Activated naive CD8-positive, alpha-beta T cell (primary cell): ENCODE measurements around the gene LHFPL2.

Experiments
- H3K27ac Mint-ChIP-seq: one replicate; pipeline ENCODE4 v1.8.0; 2021; ENCODE audit warnings: mixed read lengths
- H3K27me3 Mint-ChIP-seq: one replicate; pipeline ENCODE4 v1.8.0; 2021; ENCODE audit warnings: mixed read lengths
- H3K36me3 Mint-ChIP-seq: one replicate; pipeline ENCODE4 v1.8.0; 2021; ENCODE audit warnings: mixed read lengths
- H3K4me1 Mint-ChIP-seq: one replicate; pipeline ENCODE4 v1.8.0; 2021; ENCODE audit warnings: low read depth, mixed read lengths
- H3K4me3 Mint-ChIP-seq: one replicate; pipeline ENCODE4 v1.8.0; 2021; ENCODE audit warnings: mild to moderate bottlenecking, mixed read lengths
- H3K9me3 Mint-ChIP-seq: one replicate; pipeline ENCODE4 v1.8.0; 2021; ENCODE audit warnings: low read depth, mixed read lengths

LHFPL2 gene

GRCh38 chr5:78654386-78654785 is 5.8 kb upstream of the LHFPL2 start:
- H3K27me3 Mint-ChIP-seq = peaks cover 19% of the 10 kb centered on the region
- peaks cover 2% of the 10 kb centered on the region for H3K36me3 Mint-ChIP-seq
- H3K4me1 Mint-ChIP-seq = peaks cover 3% of the 10 kb centered on the region
- no peaks in the 10 kb centered on the region for H3K9me3 Mint-ChIP-seq
- H3K27ac Mint-ChIP-seq = no peak overlapping the region
- H3K4me3 Mint-ChIP-seq = no peak overlapping the region

GRCh38 chr5:78653681-78654366 is 5.3 kb upstream of the LHFPL2 start:
- H3K4me3 Mint-ChIP-seq = no peak overlapping the region
- H3K27me3 Mint-ChIP-seq = peaks cover 17% of the 10 kb centered on the region

GRCh38 chr5:78653031-78653430 is 4.5 kb upstream of the LHFPL2 start:
- Mint-ChIP-seq H3K36me3 (peaks cover 2% of the 10 kb centered on the region), H3K27ac (no peak overlapping the region), H3K4me1 (peaks cover 3% of the 10 kb centered on the region), H3K9me3 (no peaks in the 10 kb centered on the region), H3K4me3 (no peak overlapping the region), H3K27me3 (peaks cover 16% of the 10 kb centered on the region)

More at GRCh38 chr5:78653681-78654366, 5.3 kb upstream of the LHFPL2 start:
- peaks cover 3% of the 10 kb centered on the region for H3K4me1 Mint-ChIP-seq
- H3K27ac Mint-ChIP-seq = no peak overlapping the region
- H3K36me3 Mint-ChIP-seq = peaks cover 2% of the 10 kb centered on the region
- no peaks in the 10 kb centered on the region for H3K9me3 Mint-ChIP-seq

GRCh38 chr5:78651468-78651867 is 2.9 kb upstream of the LHFPL2 start:
- H3K27ac Mint-ChIP-seq = no peak overlapping the region
- H3K27me3 Mint-ChIP-seq = peaks cover 26% of the 10 kb centered on the region
- peaks cover 16% of the 10 kb centered on the region for H3K4me1 Mint-ChIP-seq
- H3K4me3 Mint-ChIP-seq = no peak overlapping the region
- no peaks in the 10 kb centered on the region for H3K9me3 Mint-ChIP-seq
- peaks cover 2% of the 10 kb centered on the region for H3K36me3 Mint-ChIP-seq

GRCh38 chr5:78650531-78650930 is 2.0 kb upstream of the LHFPL2 start:
- Mint-ChIP-seq H3K36me3 (peaks cover 2% of the 10 kb centered on the region), H3K4me3 (no peak overlapping the region), H3K9me3 (no peaks in the 10 kb centered on the region), H3K27ac (no peak overlapping the region), H3K27me3 (peaks cover 31% of the 10 kb centered on the region), H3K4me1 (peaks cover 16% of the 10 kb centered on the region)

GRCh38 chr5:78649861-78650496 is 1.4 kb upstream of the LHFPL2 start:
- Mint-ChIP-seq H3K27me3 (peaks cover 31% of the 10 kb centered on the region), H3K36me3 (peaks cover 2% of the 10 kb centered on the region), H3K27ac (no peak overlapping the region), H3K9me3 (no peaks in the 10 kb centered on the region), H3K4me1 (peaks cover 16% of the 10 kb centered on the region), H3K4me3 (peak overlapping the region; percentile 81)

GRCh38 chr5:78649211-78649695 is 681 bp upstream of the LHFPL2 start:
- H3K9me3 Mint-ChIP-seq = no peaks in the 10 kb centered on the region
- peaks cover 37% of the 10 kb centered on the region for H3K27me3 Mint-ChIP-seq
- peaks cover 2% of the 10 kb centered on the region for H3K36me3 Mint-ChIP-seq
- H3K4me3 Mint-ChIP-seq = peak overlapping the region; percentile 81
- H3K4me1 Mint-ChIP-seq = peaks cover 16% of the 10 kb centered on the region
- no peak overlapping the region for H3K27ac Mint-ChIP-seq

GRCh38 chr5:78647838-78648358 is 674 bp downstream of the LHFPL2 start:
- Mint-ChIP-seq H3K9me3 (no peaks in the 10 kb centered on the region), H3K4me3 (peak overlapping the region; percentile 80), H3K4me1 (peaks cover 16% of the 10 kb centered on the region), H3K27ac (no peak overlapping the region), H3K36me3 (peaks cover 2% of the 10 kb centered on the region), H3K27me3 (peaks cover 39% of the 10 kb centered on the region)

GRCh38 chr5:78647351-78647818 is 1.2 kb downstream of the LHFPL2 start:
- Mint-ChIP-seq H3K4me1 (peaks cover 16% of the 10 kb centered on the region), H3K27ac (no peak overlapping the region), H3K27me3 (peaks cover 39% of the 10 kb centered on the region), H3K4me3 (peak overlapping the region; percentile 80), H3K36me3 (peaks cover 2% of the 10 kb centered on the region), H3K9me3 (no peaks in the 10 kb centered on the region)

- peaks cover 15% of the 10 kb centered on the region for H3K4me1 Mint-ChIP-seq
- H3K36me3 Mint-ChIP-seq = no peaks in the 10 kb centered on the region
- no peaks in the 10 kb centered on the region for H3K9me3 Mint-ChIP-seq
- H3K4me3 Mint-ChIP-seq = no peak overlapping the region
- H3K27me3 Mint-ChIP-seq = peaks cover 27% of the 10 kb centered on the region
- no peak overlapping the region for H3K27ac Mint-ChIP-seq
These were observed 3.8 kb downstream of the LHFPL2 start for GRCh38 chr5:78644741-78645300.

- Mint-ChIP-seq H3K27me3 (peaks cover 25% of the 10 kb centered on the region), H3K4me3 (no peak overlapping the region), H3K9me3 (no peaks in the 10 kb centered on the region), H3K4me1 (peaks cover 13% of the 10 kb centered on the region), H3K27ac (no peak overlapping the region), H3K36me3 (no peaks in the 10 kb centered on the region)
These were observed 4.4 kb downstream of the LHFPL2 start for GRCh38 chr5:78644129-78644528.

GRCh38 chr5:78642701-78643100 is 5.9 kb downstream of the LHFPL2 start:
- Mint-ChIP-seq H3K4me3 (no peak overlapping the region), H3K36me3 (no peaks in the 10 kb centered on the region), H3K27ac (no peak overlapping the region), H3K27me3 (peaks cover 25% of the 10 kb centered on the region), H3K4me1 (peaks cover 11% of the 10 kb centered on the region), H3K9me3 (no peaks in the 10 kb centered on the region)

- Mint-ChIP-seq H3K4me1 (no peaks in the 10 kb centered on the region), H3K36me3 (no peaks in the 10 kb centered on the region), H3K27me3 (peaks cover 9% of the 10 kb centered on the region), H3K27ac (no peak overlapping the region), H3K4me3 (no peak overlapping the region), H3K9me3 (no peaks in the 10 kb centered on the region)
These were observed 7.7 kb downstream of the LHFPL2 start for GRCh38 chr5:78640662-78641474.

- Mint-ChIP-seq H3K4me3 (no peak overlapping the region), H3K36me3 (no peaks in the 10 kb centered on the region), H3K9me3 (no peaks in the 10 kb centered on the region)
These were observed 8.8 kb downstream of the LHFPL2 start for GRCh38 chr5:78639791-78640190.

More at GRCh38 chr5:78639791-78640190, 8.8 kb downstream of the LHFPL2 start:
- H3K27me3 Mint-ChIP-seq = peaks cover 9% of the 10 kb centered on the region
- H3K4me1 Mint-ChIP-seq = no peaks in the 10 kb centered on the region
- H3K27ac Mint-ChIP-seq = no peak overlapping the region
